HG03135 (cell line): ENCODE data around the gene RCL1.
"Not testable (repeated sequence)": the region's sequence is repeated elsewhere in the genome, so short reads cannot be mapped to it uniquely, and the experiment has no call there.

ENCODE experiments used
- ATAC-seq: cut with Tn5 transposase; IDR thresholded peaks from one replicate; pipeline ENCODE4 v1.9.1; 2021; ENCODE audit warnings: mild to moderate bottlenecking, moderate library complexity; ENCODE audit not compliant: unreplicated experiment

The RCL1 gene

DNA sequence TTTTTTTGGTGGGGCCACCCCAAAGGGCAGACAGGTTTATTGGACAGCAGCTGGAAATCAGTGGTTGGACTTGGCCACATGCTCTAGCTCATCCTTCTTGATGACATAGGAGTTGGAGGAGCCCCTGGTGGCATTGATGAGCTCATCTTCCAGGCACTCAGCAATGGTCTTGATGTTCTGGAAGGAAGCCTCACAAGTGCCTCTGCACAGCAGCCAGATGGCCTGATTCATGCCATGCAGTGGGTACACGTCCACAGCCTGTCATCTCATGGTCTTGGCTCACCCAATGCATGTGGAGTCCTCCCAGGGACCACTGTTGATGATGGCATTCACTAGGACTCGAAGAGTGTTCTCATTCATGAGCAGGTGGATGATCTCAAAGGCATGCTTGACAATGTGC is 11.3 kb upstream of the RCL1 start:
- no peak for ATAC-seq

DNA sequence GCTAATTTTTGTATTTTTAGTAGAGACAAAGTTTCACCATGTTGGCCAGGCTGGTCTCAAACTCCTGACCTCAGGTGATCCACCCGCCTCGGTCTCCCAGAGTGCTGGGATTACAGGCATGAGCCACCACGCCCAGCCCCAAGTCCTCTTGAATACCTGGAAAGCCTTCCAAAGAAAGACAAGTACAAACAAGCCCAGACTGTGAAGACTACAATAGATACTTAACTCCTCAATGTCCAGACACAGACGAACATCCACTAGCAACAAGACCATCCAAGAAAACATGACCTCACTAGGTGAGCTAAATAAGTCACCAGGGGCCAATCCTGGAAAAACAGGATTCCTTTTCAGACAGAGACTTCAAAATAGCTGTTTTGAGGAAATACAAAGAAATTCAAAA is 9.6 kb upstream of the RCL1 start:
- ATAC-seq, result not testable (repeated sequence)

DNA sequence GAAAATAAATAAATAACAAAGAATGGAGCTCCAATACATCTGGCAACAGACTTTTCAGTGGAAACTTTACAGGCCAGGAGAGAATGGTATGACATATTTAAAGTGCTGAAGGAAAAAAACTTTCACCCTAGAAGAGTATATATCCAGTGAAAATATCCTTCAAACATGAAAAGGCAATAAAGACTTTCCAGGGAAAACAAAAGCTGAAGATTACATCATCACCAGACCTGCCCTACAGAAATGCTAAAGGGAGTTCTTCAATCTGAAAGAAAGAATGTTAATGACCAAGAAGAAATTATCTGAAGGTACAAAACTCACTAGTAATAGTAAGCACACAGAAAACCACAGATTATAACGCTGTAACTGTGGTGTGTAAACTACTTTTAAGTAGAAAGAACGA is 8.3 kb upstream of the RCL1 start:
- ATAC-seq, result no peak

DNA sequence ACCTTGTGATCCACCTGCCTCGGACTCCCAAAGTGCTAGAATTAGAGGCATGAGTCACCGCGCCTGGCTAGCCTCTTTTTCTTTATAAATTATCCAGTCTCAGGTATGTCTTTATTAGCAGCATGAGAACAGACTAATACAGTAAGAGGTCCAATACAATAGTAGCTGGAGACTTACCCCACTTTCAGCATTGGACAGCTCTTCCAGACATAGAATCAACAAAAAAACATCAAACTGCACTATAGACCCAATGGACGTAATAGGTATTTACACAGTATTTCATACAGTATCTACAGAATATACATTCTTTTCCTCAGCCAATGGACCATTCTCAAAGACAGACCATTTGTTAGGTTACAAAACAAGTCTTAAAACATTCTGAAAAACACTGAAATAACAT is 6.1 kb upstream of the RCL1 start:
- no peak for ATAC-seq

DNA sequence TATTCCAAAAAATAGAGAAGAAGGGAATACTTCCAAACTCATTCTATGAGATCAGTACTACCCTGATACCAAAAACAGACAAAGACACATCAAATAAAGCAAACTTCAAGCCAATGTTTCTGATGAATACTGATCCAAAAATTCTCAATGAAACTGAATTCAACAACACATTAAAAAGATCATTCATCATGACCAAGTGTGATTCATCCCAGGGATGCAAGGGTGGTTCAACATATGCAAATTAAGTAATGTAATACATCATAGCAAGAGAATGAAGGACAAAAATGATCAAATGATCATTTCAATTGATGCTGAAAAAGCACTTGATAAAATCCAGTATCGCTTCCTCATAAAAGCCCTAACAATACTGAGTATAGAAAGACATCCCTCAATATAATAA is 4.9 kb upstream of the RCL1 start:
- no peak for ATAC-seq

DNA sequence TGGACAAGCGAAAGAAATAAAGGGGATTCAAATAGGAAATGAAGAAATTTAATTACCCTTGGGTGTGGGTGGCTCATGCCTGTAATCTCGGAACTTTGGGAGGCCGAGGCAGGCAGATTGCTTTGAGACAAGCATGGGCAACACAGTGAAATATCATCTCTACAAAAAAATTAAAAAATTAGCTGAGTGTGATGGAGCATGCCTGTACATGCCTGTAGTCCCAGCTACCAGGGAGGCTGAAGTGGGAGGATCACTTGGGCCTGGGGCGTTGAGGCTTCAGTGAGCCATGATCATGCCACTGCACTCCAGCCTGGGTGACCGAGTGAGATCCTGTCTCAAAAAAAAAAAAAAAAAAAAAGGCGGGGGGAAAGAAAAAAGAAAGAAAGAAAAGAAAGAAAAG is 4.0 kb upstream of the RCL1 start:
- no peak for ATAC-seq

DNA sequence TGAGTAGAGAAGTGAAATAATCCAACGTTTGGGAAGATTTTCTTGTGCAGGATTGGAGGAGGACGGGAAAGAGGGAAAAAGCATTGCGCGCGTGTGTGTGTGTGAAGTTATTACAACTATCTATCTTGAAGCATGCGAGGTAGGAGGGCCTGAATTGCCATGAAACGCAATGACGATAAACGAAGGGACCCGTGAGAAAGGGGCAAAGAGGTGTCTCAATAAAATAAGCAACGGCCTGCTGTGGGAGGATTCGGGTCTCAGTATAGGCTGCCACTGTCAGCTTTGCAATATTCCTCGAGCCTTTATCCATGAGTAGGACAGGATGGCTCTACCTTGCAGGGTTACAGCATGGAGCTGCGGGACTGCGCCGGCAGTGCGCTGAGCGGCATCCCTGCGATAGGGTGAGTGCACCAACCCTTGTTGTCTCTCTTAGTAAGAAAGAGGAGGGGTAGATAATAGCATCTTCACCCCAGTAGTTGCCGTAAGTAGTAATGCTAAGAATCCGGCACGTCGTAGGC is 631 bp upstream of the RCL1 start:
- peak; percentile 35 for ATAC-seq

DNA sequence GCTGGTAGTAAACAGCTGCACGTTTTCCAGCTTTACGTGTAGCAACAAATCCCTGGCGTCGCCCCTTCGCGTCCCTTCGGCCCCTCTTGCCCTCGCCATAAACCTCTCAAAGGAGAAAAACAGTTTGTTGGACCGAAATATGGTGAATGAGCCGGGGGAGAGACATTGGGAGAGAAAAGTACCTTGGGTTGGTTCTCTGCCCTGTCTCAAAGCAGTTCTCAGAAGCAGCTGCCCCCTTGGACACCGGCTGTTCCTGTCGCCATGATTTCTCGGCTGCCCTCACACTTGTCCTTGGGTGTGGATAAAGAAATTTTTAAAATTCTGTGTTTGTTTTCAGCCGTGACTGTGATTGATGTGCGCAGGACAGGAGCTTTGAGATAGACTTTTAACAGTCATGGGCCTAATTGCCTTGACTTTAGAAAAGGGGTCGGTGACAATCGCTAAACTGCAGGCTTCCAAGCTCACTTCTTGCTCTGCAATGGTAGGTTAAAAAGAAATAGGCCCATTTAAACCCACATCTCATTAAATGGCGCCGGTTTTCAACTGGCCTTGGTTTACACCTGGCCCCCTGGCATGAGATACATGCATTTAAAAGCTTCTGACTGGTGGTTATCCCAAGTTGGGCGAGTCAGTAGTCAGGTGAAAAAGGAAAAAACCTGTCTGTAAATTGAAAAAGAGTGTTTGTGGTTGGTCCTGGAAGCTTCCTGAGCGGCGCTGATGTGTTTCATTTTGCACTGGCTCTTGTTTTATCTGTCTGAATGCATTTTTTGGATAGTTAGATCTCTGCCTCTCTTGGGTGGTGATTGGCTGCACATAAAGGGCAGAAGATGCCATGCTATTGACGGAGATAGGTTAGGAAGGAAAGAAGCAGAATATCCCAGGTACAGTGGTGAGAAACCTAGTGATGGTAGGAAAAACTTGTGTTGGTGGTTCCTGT is 983 bp downstream of the RCL1 start:
- ATAC-seq, result no peak

DNA sequence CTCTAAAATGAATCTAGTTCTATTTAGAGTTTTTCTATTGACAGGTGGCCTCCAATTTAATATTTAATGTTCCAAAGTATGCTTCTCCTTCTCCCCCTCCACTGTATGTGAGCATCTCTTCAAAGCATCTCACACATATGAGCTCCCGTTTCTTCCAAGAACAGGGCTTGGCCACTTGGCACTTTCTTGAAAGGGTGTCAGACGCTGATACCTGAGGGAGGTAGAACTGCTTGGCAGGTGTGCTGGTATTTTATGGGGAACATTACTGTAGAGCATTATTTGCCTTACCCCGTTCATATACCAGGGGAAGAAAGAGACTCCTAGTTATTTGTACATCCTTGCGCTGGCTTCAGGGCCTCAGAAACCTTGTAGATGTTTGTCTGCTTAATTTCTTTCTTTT is 1.9 kb downstream of the RCL1 start:
- no peak for ATAC-seq

DNA sequence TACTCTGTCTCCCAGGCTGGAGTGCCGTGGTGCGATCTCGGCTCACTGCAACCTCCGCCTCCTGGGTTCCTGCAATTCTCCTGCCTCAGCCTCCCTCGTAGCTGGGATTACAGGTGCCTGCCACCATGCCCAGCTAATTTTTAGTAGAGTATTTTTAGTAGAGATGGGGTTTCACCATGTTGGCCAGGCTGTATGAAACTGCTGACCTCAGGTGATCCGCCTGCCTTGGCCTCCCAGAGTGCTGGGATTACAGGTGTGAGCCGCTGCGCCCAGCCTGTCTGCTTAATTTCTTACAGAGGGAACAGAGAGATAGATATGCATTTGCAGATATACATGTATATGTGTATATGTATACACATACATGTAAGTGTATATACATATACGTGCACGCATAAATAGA is 2.4 kb downstream of the RCL1 start:
- not testable (repeated sequence) for ATAC-seq

DNA sequence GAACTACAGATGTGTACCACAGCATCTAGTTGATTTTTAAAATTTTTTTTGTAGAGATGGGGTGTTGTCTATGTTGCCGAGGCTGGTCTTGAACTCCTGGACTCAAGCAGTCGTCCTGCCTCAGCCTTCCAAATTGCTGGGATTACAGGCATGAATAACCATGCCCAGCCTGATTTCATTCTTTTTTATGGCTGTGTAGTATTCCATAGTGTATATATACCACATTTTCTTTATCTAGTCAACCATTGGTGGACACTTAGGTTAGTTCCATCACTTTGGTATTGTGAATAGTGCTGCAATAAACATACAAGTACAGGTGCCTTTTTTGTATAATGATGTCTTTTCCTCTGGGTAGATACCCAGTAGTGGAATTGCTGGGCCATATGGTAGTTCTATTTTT is 3.8 kb downstream of the RCL1 start:
- ATAC-seq, result no peak

DNA sequence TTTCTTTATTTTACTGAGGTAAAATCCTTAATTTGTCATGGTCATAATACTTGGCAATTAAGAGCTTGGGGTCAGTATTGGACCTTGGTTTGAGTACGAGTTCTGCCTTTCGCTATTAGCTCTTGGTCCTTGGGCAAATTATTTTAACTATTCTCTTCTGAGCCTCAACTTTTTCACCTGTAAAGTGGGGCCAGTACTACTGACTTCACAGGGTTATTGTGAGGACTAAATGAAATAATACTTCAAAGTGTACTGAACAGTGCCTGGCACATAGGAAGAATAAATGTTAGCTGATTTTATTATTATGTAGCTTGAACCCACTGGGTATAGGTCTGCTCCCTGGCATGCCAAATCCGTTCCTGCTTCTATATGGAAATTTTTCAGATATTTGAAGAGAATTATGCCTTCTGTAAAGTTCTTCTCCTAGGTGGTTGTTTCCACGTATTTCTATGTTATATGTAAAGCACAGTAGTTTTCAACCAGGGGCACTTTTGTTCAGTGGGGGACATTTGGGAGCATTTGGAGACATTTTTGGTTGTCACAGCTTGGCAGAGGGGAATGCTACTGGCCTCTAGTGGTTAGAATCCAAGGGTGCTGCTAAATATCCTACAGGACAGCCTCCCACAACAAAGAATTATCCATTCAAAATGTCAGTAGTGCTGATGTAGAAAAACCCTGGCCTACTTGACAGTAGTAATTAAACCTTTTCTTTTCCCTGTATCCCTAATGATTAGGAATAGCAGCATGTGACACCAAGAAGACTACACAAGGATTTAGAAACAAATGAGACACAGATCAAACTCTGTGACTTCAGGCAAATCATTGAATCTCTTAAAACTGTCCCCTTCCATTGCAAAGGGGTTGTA is 4.5 kb downstream of the RCL1 start:
- ATAC-seq, result no peak

DNA sequence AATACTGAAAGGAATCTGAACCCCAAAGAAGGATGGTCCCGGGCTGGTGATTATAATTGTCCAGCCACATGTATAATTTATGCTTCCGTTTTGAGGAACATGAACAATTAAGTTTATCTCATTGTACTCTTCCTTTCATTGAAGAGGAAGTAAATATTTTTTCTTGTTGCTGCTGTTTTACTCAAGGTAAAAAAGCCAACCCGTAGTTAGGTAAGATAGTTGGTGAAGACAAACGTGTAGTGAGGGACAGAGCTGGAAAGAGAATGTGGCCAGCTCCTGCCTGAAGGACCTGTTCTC is 5.1 kb downstream of the RCL1 start:
- no peak for ATAC-seq

DNA sequence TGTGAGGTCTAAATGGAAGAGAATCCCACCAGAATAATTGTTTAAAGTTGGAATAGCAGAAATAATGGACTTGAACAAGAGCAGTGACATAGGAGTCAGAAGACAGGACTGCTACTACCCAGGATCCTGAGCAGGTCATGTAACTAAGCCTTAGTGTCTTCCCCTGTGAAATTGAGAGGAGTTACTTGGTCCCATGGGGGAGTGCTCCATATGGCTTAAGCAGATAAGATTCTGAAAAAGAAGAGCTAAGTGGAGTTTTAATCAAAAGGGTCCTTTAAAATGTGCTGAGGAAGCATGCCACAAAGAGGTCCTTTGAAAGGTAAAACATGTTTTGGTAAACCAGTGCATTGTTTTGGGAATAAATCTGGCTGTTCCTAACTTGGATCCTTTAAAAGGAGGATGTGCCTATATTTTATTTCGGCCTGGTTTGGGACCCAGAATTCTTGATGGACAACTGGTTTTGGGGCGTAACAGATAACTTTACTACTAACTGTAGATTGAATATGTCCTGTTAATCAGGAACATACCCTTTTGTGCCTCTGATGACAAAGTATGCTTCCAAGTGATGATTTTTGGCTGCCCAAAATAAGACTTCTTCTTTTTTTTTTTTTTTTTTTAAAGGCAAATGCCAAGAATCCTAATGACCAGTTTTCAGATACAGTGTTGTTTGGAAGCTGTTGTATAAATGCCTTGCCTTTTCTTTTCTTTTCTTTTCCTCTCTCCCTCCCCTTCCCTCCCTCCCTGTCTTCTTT is 5.7 kb downstream of the RCL1 start:
- ATAC-seq, result no peak

DNA sequence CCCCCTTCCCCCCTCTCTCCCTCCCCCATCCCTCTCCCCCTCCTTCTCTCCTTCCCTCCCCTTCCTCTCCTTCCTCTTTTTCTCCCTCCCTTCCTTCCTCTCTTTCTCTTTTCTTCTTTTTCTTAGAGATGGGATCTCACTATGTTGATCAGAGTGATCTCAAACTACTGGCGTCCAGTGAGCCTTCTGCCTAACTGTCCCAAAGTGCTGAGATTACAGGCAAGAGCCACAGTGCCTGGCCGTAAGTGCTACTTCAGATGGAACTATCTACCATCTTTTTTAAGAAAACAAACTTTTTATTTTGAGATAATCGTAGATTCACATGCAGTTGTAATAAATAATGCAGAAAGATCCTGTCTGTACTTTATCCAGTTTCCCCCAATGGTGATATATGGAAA is 6.3 kb downstream of the RCL1 start:
- no peak for ATAC-seq

DNA sequence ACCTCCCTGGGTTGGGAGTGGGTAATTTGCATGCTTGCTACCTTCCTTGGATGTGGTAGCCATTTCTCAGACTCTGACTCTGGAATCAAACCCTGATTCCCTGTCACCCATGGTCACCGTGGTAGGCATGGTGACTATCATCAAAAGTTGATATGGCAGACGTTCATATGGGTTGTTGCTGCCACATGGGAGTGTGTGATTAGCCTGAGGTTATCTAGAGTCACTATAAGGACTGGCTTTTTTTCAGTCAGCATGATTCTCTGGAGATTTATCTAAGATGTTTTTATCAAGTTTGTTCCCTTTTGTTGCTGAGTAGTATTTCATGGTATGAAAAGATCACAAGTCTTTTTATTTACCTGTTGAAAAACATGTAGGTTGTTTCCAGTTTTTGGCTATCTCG is 7.0 kb downstream of the RCL1 start:
- ATAC-seq, result no peak

DNA sequence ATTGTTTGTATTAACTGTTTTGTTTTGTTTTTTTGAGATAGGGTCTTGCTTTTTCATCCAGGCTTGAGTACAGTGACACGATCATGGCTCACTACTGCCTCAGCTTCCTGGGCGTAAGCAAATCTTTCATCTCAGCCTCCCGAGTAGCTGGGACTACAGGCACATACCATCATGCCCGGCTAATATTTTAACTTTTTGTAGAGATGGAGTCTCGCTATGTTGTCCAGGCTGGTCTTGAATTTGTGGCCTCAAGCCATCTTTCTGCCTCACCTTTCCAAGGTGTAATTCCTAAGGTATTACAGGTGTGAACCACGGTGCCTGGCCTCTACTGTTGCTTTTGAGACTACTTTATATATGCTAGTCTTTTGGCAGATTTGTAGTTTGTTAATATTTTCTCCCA is 8.4 kb downstream of the RCL1 start:
- ATAC-seq, result no peak

DNA sequence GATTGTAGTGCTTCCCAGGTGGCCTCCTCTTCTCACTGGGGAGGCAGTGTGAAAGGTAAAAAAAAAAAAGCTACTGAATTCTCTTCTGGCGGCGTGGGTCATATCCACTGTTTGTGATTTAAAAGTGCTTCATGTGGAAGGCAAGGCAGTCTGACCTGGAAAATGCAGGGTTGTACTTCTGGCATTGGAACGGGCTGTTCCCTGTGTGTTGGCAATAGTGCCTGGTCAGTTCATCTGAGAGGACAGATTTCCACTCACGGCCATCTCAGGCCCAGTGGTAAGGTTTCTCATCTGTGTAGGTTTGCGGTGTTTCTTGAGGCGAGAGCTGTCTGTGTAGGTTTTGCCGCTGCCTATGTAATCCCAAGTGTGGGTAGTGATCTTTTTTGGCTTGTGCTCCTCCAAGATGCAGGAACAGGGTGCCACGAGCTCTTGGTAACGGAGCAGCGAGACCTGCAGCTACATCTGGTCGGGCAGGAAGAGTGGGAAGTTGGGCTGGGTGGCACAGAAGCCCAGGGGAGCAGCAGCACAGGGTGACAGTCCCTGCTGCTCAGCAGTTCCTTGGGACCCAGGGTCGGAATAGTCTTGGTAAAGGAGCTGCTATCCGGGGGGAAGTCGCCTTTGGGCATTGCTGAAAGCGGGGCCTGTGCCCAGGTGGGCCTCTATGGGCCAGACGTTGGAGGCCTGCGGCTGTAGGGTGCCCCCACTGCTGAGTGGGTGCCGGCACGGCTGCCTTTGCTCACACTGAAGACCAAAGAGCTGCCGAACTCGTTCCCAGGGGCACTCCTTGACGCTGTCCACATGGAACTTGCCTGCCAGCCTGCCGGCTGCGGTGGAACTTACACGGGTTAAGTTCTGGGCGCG is 11.2 kb downstream of the RCL1 start:
- no peak for ATAC-seq

DNA sequence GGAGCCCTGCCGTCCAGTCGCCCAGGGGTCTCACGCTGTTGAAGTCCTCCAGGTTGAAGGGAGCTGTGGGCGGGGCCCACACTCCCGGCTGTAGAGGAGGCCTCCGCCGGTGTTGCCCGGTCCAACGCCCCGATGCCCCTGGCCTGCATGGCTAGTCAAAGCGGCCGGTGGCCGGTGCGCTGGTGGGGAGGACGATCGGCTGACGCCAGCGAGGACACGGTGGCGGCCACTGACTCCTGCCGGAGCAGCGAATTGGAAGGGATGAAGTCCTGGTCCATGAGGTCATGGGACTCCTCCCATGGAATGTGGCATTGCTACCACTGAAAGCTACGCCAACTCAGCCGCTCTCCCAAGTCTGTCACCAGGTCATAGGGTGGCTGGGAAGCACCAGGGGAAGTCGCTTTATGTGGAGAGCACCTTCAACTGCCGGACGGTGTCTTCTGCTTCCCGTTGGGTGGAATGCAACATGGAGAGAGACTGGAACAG is 11.8 kb downstream of the RCL1 start:
- no peak for ATAC-seq
